Retina (tissue), 1 donor: ENCODE data around the gene RAB3IL1.

ENCODE experiments used
- DNase-seq: peaks from one replicate; pipeline ENCODE4 v3.0.0-alpha.2; 2016

The RAB3IL1 gene

GRCh38 chr11:61952882-61953281, 35.5 kb upstream of the RAB3IL1 start:
- no peak for DNase-seq

GRCh38 chr11:61951484-61952135, 34.2 kb upstream of the RAB3IL1 start:
- DNase-seq: no peak

- no peak for DNase-seq
Observed at GRCh38 chr11:61950035-61950547, 32.7 kb upstream of the RAB3IL1 start, which contains the start of gene BEST1. Gene BEST1 (plus strand): TSS chr11:61950351. CDS start chr11:61951807, 1,456 bp downstream.

- DNase-seq: peak; percentile 86
Observed at GRCh38 chr11:61949169-61950034, 32.0 kb upstream of the RAB3IL1 start.

GRCh38 chr11:61948505-61948904, 31.1 kb upstream of the RAB3IL1 start:
- no peak for DNase-seq

GRCh38 chr11:61947486-61948210, 30.3 kb upstream of the RAB3IL1 start:
- DNase-seq: peak; percentile 88

GRCh38 chr11:61946894-61947293, 29.5 kb upstream of the RAB3IL1 start:
- DNase-seq: no peak

- DNase-seq: no peak
Observed at GRCh38 chr11:61945191-61945590, 27.8 kb upstream of the RAB3IL1 start.

GRCh38 chr11:61940466-61940865, 23.1 kb upstream of the RAB3IL1 start:
- DNase-seq: no peak

GRCh38 chr11:61935861-61936260, 18.5 kb upstream of the RAB3IL1 start:
- no peak for DNase-seq

GRCh38 chr11:61930933-61931332, 13.6 kb upstream of the RAB3IL1 start:
- no peak for DNase-seq

GRCh38 chr11:61928606-61929005, 11.2 kb upstream of the RAB3IL1 start:
- DNase-seq: no peak

- DNase-seq: no peak
Observed at GRCh38 chr11:61927501-61927900, 10.1 kb upstream of the RAB3IL1 start.

GRCh38 chr11:61926235-61926634, 8.9 kb upstream of the RAB3IL1 start:
- DNase-seq: no peak

GRCh38 chr11:61925736-61926135, 8.4 kb upstream of the RAB3IL1 start:
- no peak for DNase-seq

- DNase-seq: no peak
Observed at GRCh38 chr11:61924064-61924455, 6.7 kb upstream of the RAB3IL1 start.

GRCh38 chr11:61923166-61924063, 6.0 kb upstream of the RAB3IL1 start:
- no peak for DNase-seq

- no peak for DNase-seq
Observed at GRCh38 chr11:61922539-61922938, 5.2 kb upstream of the RAB3IL1 start.

- DNase-seq: no peak
Observed at GRCh38 chr11:61921446-61921845, 4.1 kb upstream of the RAB3IL1 start.

GRCh38 chr11:61919705-61920631, 2.6 kb upstream of the RAB3IL1 start:
- no peak for DNase-seq
